Neural cell (in vitro differentiated cells): ENCODE results near the gene VPS41.

Experiments
- EP300 ChIP-seq: fragments of 450-650 bp; conservative IDR thresholded peaks from 2 replicates; pipeline ENCODE4 v1.6.1; 2014; ENCODE audit warnings: antibody characterized with exemption, mild to moderate bottlenecking, moderate library complexity; ENCODE audit not compliant: poor library complexity, severe bottlenecking
- EZH2 ChIP-seq: fragments of 200-600, 300-800 bp; shearing (Covaris generic), sonication (generic); IDR thresholded peaks from 2 replicates; pipeline ENCODE4 v1.6.1; 2014; ENCODE audit warnings: antibody characterized with exemption, low read length, borderline replicate concordance, mild to moderate bottlenecking; ENCODE audit not compliant: insufficient read depth, poor library complexity, severe bottlenecking
- MXI1 ChIP-seq: fragments of 450-650 bp; conservative IDR thresholded peaks from 2 replicates; pipeline ENCODE4 v1.6.1; 2014; ENCODE audit warnings: antibody characterized with exemption, mild to moderate bottlenecking; ENCODE audit not compliant: poor library complexity, severe bottlenecking
- POLR2AphosphoS5 ChIP-seq: IDR thresholded peaks from 2 replicates; pipeline ENCODE4 v1.6.1; 2012
- TF ChIP-seq, protein P1 (sequence below): fragments of 450-650 bp; IDR thresholded peaks from 2 replicates; pipeline ENCODE4 v1.5.1; 2014; ENCODE audit warnings: antibody characterized with exemption, mild to moderate bottlenecking, moderate library complexity; ENCODE audit not compliant: poor library complexity, severe bottlenecking

DNA sequence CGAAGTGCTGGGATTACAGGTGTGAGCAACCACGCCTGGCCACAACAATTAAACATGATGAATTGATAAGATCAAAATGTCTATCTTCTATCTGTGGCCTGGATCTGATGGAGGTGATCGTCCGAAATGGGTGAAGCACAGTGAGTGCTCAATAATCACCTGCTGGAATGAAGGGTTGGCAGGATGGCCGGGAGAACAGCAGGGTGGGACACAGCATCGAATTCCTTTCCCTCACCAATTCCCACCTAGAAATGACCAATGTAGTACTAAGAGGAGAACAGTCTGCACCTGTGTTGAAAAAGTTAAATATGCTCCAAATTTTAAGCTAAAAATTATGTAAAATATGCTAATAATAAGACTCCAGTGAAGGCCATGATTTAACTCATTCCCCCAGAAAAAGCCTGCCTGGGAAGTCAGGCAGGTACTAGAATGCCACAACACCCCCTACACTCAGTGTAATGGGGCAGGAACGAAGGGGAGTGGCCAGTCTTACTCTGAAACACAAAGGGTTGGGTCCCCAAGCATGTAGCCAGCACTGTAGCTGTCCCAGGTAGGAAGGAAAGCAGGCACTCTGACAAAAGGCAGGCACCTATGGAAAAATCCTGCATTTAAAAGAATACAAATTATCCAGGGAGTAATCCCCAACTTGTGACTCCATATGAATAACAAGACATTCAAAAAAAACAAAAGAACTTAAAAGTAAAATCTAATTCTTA is 110.3 kb downstream of the VPS41 start:
- TF ChIP-seq MXI1 (no peak), EP300 (no peak), EZH2 (no peak), POLR2AphosphoS5 (no peak)
- TF ChIP-seq, protein P1, sequence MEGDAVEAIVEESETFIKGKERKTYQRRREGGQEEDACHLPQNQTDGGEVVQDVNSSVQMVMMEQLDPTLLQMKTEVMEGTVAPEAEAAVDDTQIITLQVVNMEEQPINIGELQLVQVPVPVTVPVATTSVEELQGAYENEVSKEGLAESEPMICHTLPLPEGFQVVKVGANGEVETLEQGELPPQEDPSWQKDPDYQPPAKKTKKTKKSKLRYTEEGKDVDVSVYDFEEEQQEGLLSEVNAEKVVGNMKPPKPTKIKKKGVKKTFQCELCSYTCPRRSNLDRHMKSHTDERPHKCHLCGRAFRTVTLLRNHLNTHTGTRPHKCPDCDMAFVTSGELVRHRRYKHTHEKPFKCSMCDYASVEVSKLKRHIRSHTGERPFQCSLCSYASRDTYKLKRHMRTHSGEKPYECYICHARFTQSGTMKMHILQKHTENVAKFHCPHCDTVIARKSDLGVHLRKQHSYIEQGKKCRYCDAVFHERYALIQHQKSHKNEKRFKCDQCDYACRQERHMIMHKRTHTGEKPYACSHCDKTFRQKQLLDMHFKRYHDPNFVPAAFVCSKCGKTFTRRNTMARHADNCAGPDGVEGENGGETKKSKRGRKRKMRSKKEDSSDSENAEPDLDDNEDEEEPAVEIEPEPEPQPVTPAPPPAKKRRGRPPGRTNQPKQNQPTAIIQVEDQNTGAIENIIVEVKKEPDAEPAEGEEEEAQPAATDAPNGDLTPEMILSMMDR: no peak
